ENCODE results near the gene NLGN1. TPM values are rescaled to one million over a fixed set of nuclear protein-coding genes. Genes with fewer than 3 reads are reported as not detected.

The NLGN1 gene
- total and polyA plus RNA-seq, 2 of the 13 experiments (the other 11 are each of a cell fraction or from before 2014, with no cell fraction given), result not detected

DNA sequence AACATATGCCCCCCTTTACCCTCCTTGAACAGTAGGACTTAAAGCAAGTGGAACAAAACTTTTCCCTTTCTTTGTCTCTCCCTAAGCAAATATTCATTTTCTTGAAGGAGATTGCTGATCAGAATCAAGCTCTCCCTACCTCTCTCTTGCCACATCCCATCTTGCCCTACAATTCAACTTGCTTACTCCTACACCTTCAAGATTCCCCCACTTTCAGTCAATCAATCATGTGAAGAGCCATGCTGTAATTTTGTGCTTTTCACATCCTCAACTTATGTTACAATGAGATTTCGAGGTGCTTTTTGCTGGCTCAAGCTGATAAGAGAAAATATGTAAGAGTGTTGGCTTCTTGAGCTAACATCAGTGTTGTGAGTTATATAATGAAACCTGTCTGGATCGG is 662.9 kb downstream of the NLGN1 start:
- no TSS peak for BruUV-seq (replicated peaks)

More for the DNA sequence above, 662.9 kb downstream of the NLGN1 start:
- CTCF ChIA-PET (ENCODE audit: low intra/inter-chr PET ratio, low total read pairs), result no interaction called here
- in situ Hi-C loops (cut with HindIII; ENCODE audit: extremely low pct_ligation_motif_present, low pct_unique_long_range_greater_than_20kb) (no loop called here), intact Hi-C loops (cut with micrococcal nuclease; ENCODE audit: unreplicated experiment) (no loop called here)
- DNase-seq (ENCODE audit: low spot score) (no peak), FAIRE-seq (no peak), ATAC-seq (no peak)
- POLR2A ChIA-PET, result no interaction called here
- H3K79me2 ChIP-seq (ENCODE audit: insufficient read depth, low read length), result no peaks in the 10 kb centered on the region
- H3K4me3 ChIP-seq (replicated peaks in 1 of 3; ENCODE audit: insufficient read depth in 1 of 3, low read depth in 2 of 3, low read length in 3 of 3), result no peak overlapping the region
- no peak overlapping the region for H2AFZ ChIP-seq (ENCODE audit: low read length)
- H3K4me1 ChIP-seq (ENCODE audit: insufficient read depth, low read length), result no peaks in the 10 kb centered on the region
- no peak overlapping the region for H3K4me2 ChIP-seq (ENCODE audit: low read depth, low read length)
- H3K36me3 ChIP-seq (replicated peaks in 1 of 2; ENCODE audit: control insufficient read depth in 1 of 2, insufficient read depth in 2 of 2, low read length in 2 of 2), result no peaks in the 10 kb centered on the region
- no peak overlapping the region for H3K27ac ChIP-seq (ENCODE audit: extremely low read length, insufficient read depth, low read length)
- peaks cover 5% of the 10 kb centered on the region; the same call in 1 of the 2 replicates for H3K9me3 ChIP-seq (ENCODE audit: low read length)
- TF ChIP-seq, protein P1, sequence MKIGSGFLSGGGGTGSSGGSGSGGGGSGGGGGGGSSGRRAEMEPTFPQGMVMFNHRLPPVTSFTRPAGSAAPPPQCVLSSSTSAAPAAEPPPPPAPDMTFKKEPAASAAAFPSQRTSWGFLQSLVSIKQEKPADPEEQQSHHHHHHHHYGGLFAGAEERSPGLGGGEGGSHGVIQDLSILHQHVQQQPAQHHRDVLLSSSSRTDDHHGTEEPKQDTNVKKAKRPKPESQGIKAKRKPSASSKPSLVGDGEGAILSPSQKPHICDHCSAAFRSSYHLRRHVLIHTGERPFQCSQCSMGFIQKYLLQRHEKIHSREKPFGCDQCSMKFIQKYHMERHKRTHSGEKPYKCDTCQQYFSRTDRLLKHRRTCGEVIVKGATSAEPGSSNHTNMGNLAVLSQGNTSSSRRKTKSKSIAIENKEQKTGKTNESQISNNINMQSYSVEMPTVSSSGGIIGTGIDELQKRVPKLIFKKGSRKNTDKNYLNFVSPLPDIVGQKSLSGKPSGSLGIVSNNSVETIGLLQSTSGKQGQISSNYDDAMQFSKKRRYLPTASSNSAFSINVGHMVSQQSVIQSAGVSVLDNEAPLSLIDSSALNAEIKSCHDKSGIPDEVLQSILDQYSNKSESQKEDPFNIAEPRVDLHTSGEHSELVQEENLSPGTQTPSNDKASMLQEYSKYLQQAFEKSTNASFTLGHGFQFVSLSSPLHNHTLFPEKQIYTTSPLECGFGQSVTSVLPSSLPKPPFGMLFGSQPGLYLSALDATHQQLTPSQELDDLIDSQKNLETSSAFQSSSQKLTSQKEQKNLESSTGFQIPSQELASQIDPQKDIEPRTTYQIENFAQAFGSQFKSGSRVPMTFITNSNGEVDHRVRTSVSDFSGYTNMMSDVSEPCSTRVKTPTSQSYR (CRISPR knock-in tag; IDR thresholded peaks at IDR 0.05; ENCODE audit: borderline replicate concordance), result no peak
- TF ChIP-seq ZNF780A (CRISPR knock-in tag; IDR thresholded peaks at IDR 0.05) (no peak), NFYC (CRISPR knock-in tag; IDR thresholded peaks at IDR 0.05) (no peak), YY1 (IDR thresholded peaks at IDR 0.05; ENCODE audit: insufficient read depth, insufficient replicate concordance, low read depth, low read length) (no peak), ZNF615 (CRISPR knock-in tag; IDR thresholded peaks at IDR 0.05; ENCODE audit: borderline replicate concordance) (no peak), ZNF530 (CRISPR knock-in tag; IDR thresholded peaks at IDR 0.05; ENCODE audit: low read depth) (no peak), ZNF879 (CRISPR knock-in tag; IDR thresholded peaks at IDR 0.05) (no peak), ZNF878 (CRISPR knock-in tag; IDR thresholded peaks at IDR 0.05) (no peak), ZNF737 (CRISPR knock-in tag; IDR thresholded peaks at IDR 0.05; ENCODE audit: borderline replicate concordance) (no peak), GABPA (IDR thresholded peaks at IDR 0.05; ENCODE audit: low read depth, low read length) (no peak), GABPA (CRISPR knock-in tag; IDR thresholded peaks at IDR 0.05; ENCODE audit: low read depth) (no peak), MIER2 (CRISPR knock-in tag; IDR thresholded peaks at IDR 0.05) (no peak), ZNF768 (CRISPR knock-in tag; IDR thresholded peaks at IDR 0.05) (no peak)
- TF ChIP-seq, protein P2, sequence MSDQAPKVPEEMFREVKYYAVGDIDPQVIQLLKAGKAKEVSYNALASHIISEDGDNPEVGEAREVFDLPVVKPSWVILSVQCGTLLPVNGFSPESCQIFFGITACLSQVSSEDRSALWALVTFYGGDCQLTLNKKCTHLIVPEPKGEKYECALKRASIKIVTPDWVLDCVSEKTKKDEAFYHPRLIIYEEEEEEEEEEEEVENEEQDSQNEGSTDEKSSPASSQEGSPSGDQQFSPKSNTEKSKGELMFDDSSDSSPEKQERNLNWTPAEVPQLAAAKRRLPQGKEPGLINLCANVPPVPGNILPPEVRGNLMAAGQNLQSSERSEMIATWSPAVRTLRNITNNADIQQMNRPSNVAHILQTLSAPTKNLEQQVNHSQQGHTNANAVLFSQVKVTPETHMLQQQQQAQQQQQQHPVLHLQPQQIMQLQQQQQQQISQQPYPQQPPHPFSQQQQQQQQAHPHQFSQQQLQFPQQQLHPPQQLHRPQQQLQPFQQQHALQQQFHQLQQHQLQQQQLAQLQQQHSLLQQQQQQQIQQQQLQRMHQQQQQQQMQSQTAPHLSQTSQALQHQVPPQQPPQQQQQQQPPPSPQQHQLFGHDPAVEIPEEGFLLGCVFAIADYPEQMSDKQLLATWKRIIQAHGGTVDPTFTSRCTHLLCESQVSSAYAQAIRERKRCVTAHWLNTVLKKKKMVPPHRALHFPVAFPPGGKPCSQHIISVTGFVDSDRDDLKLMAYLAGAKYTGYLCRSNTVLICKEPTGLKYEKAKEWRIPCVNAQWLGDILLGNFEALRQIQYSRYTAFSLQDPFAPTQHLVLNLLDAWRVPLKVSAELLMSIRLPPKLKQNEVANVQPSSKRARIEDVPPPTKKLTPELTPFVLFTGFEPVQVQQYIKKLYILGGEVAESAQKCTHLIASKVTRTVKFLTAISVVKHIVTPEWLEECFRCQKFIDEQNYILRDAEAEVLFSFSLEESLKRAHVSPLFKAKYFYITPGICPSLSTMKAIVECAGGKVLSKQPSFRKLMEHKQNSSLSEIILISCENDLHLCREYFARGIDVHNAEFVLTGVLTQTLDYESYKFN (CRISPR knock-in tag; conservative IDR thresholded peaks at IDR 0.05), result no peak
- TF ChIP-seq, protein P3, sequence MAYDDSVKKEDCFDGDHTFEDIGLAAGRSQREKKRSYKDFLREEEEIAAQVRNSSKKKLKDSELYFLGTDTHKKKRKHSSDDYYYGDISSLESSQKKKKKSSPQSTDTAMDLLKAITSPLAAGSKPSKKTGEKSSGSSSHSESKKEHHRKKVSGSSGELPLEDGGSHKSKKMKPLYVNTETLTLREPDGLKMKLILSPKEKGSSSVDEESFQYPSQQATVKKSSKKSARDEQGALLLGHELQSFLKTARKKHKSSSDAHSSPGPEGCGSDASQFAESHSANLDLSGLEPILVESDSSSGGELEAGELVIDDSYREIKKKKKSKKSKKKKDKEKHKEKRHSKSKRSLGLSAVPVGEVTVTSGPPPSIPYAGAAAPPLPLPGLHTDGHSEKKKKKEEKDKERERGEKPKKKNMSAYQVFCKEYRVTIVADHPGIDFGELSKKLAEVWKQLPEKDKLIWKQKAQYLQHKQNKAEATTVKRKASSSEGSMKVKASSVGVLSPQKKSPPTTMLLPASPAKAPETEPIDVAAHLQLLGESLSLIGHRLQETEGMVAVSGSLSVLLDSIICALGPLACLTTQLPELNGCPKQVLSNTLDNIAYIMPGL (CRISPR knock-in tag; IDR thresholded peaks at IDR 0.05; ENCODE audit: borderline replicate concordance in 1 of 2, low read depth in 1 of 2), result no peak
- no peaks in the 10 kb centered on the region for H3K27me3 ChIP-seq (ENCODE audit: control insufficient read depth in 1 of 2, insufficient read depth in 2 of 2, low read length in 2 of 2)
- no peak overlapping the region for H3K9ac ChIP-seq (ENCODE audit: insufficient read depth, low read depth, low read length)
- H4K20me1 ChIP-seq (ENCODE audit: insufficient read depth, low read length), result no peaks in the 10 kb centered on the region
- 0% methylated on average over 2 of the region's 2 CpGs for WGBS (ENCODE audit: low lambda C conversion rate)
